Measurements from ENCODE around the gene GNPNAT1. TPM values are rescaled to one million over a fixed set of nuclear protein-coding genes. Genes with fewer than 3 reads are reported as not detected.
"Not testable (repeated sequence)": the region's sequence is repeated elsewhere in the genome, so short reads cannot be mapped to it uniquely, and the experiment has no call there.

The GNPNAT1 gene
- total and polyA plus RNA-seq, 12 donors = 2.1 to 12.7 (median 5.3) TPM

GRCh38 chr14:52776816-52777215 is 14.6 kb downstream of the GNPNAT1 start:
- no peak for TF ChIP-seq CTCF (IDR thresholded peaks at IDR 0.05)
- intact Hi-C loops (cut with DNase I) = no loop called here
- ATAC-seq (no peak), DNase-seq (no peak)
- Histone ChIP-seq H3K36me3 (peaks cover 0 to 100% (median 11%) of the 10 kb centered on the region in 9 donors), H3K9me3 (no peaks in the 10 kb centered on the region), H3K27me3 (no peaks in the 10 kb centered on the region), H3K4me3 (no peak overlapping the region), H3K4me1 (no peaks in the 10 kb centered on the region), H3K27ac (no peak overlapping the region)
- 76 to 80% methylated on average over 7 of the region's 7 CpGs for WGBS, 2 donors

- intact Hi-C loops (cut with DNase I) = no loop called here
- H3K27ac ChIP-seq = peak overlapping the region in 1 of 10 donors; percentile 37
- no peak for TF ChIP-seq CTCF (IDR thresholded peaks at IDR 0.05)
- ATAC-seq = no peak
- no peak for DNase-seq
- peaks cover 0 to 93% (median 22%) of the 10 kb centered on the region in 9 donors for H3K36me3 ChIP-seq
- H3K9me3 ChIP-seq = no peaks in the 10 kb centered on the region
- peaks cover 0 to 11% (median 0%) of the 10 kb centered on the region in 9 donors for H3K4me1 ChIP-seq
- no peak overlapping the region for H3K4me3 ChIP-seq
- no peaks in the 10 kb centered on the region for H3K27me3 ChIP-seq
Observed at GRCh38 chr14:52769887-52770286, 21.5 kb downstream of the GNPNAT1 start.

GRCh38 chr14:52767058-52767833 is 24.2 kb downstream of the GNPNAT1 start:
- DNase-seq = no peak
- ATAC-seq = no peak
- H3K36me3 ChIP-seq = peaks cover 0 to 85% (median 22%) of the 10 kb centered on the region in 9 donors

GRCh38 chr14:52762923-52763322 is 28.5 kb downstream of the GNPNAT1 start:
- intact Hi-C loops (cut with DNase I); H3K9me3 ChIP-seq; H3K4me1 ChIP-seq; DNase-seq; H3K4me3 ChIP-seq; H3K27me3 ChIP-seq; ATAC-seq: not testable (repeated sequence)
- H3K36me3 ChIP-seq = peaks cover 0 to 81% (median 23%) of the 10 kb centered on the region in 9 donors
- peak overlapping the region in 1 of 10 donors; percentile 31 for H3K27ac ChIP-seq
- 97 to 99% methylated on average over 4 of the region's 4 CpGs for WGBS, 2 donors

More at GRCh38 chr14:52767058-52767833, 24.2 kb downstream of the GNPNAT1 start:
- H3K9me3 ChIP-seq = no peaks in the 10 kb centered on the region
- no peak overlapping the region for H3K27ac ChIP-seq
- 94% methylated on average over 3 of the region's 3 CpGs for WGBS, 2 donors
- intact Hi-C loops (cut with DNase I) = no loop called here
- H3K27me3 ChIP-seq = no peaks in the 10 kb centered on the region
- TF ChIP-seq CTCF (IDR thresholded peaks at IDR 0.05) = no peak
- peaks cover 0 to 21% (median 0%) of the 10 kb centered on the region in 9 donors for H3K4me1 ChIP-seq
- H3K4me3 ChIP-seq = no peak overlapping the region

GRCh38 chr14:52759145-52759544 is 32.3 kb downstream of the GNPNAT1 start:
- DNase-seq (no peak), ATAC-seq (no peak)
- Histone ChIP-seq H3K27ac (no peak overlapping the region), H3K27me3 (no peaks in the 10 kb centered on the region), H3K36me3 (peaks cover 0 to 78% (median 23%) of the 10 kb centered on the region in 9 donors), H3K4me3 (no peak overlapping the region), H3K9me3 (no peaks in the 10 kb centered on the region), H3K4me1 (peaks cover 0 to 10% (median 0%) of the 10 kb centered on the region in 9 donors)
- no peak for TF ChIP-seq CTCF (IDR thresholded peaks at IDR 0.05)
- intact Hi-C loops (cut with DNase I) = no loop called here
- 98 to 100% methylated on average over 1 of the region's 1 CpG for WGBS, 2 donors
